Measurements from ENCODE around the gene MANEAL.
A peak's percentile ranks its signal among the peaks of the same experiment; 100 is the strongest.
"Not testable (repeated sequence)": the region's sequence is repeated elsewhere in the genome, so short reads cannot be mapped to it uniquely, and the experiment has no call there.

The MANEAL gene, protein sequence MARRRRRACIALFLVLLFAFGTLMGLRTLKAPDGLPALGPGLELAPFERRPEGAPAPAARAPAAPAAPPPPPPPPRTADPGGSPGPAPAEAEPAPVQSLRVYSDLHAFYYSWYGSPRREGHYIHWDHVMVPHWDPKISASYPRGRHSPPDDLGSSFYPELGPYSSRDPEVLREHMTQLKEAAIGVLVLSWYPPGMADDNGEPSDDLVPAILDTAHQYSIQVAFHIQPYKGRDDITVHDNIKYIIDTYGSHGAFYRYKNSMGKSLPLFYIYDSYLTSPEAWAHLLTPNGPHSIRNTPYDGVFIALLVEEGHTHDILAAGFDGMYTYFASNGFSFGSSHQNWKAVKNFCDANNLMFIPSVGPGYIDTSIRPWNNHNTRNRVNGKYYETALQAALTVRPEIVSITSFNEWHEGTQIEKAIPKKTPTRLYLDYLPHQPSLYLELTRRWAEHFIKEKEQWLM

DNA sequence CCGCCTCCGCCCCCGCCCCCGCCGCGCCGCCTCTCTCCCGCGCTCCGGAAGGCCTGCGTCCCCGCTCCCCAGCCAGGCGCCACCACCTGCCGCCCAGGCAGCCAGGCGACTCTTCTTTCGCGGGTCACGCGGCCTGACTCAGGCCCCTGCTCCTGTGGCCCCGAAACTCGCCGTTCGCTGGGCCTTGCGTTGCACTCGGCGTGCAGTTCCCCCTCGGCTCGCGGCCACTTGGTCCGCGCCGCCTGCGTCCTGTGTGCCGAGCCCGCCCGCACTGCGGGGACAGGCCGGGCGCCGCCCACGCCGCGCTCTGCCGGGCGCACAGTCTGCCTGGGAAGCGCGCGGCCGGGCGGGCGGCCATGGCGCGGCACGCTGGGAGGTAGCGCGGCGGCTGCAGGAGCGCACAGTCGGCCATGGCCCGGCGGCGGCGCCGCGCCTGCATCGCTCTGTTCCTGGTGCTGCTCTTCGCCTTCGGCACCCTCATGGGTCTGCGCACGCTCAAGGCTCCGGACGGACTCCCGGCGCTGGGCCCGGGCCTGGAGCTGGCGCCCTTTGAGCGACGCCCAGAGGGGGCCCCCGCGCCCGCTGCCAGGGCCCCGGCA lies at the start of gene MANEAL:
TSS of gene MANEAL (plus strand) at position 75 of the 599 bp plus-strand sequence. CDS start at position 411, 336 bp downstream.
- peak; percentile 43 for DNase-seq

DNA sequence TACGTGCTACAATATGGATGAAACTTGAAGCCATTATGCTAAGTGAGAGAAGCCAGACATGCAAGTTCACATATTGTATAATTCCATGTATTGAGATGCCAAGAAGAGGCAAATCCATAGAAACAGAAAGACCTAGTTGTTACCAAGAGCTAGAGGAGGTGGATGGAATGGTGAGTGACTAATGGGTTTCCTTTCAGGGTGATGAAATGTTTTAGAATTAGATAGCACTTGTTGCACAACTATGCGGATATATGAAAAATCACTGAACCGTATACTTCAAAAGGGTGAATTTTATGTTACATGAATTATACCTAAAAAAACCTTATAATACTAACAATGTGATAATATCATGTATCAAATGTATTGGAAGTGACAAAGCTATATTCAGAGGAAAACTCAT lies 46.8 kb upstream of the MANEAL start:
- DNase-seq = no peak

DNA sequence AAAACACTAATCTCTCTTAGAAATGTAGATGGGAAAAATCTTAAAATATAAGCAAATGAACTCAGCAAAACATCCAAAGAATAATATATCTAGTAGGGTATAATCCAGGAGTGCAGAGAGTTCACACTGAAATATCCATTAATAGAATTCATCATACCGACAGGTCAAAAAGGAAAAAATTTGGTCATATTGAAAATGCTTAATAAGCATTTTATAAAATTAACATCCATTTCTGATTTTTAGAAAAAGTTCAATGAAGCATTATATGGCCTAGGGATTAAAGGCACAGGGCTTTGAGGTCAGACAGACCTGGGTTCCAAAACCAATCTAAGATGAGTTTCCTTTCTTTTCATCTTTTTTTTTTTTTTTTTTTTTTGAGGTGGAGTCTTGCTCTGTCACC lies 45.1 kb upstream of the MANEAL start:
- no peak for DNase-seq

DNA sequence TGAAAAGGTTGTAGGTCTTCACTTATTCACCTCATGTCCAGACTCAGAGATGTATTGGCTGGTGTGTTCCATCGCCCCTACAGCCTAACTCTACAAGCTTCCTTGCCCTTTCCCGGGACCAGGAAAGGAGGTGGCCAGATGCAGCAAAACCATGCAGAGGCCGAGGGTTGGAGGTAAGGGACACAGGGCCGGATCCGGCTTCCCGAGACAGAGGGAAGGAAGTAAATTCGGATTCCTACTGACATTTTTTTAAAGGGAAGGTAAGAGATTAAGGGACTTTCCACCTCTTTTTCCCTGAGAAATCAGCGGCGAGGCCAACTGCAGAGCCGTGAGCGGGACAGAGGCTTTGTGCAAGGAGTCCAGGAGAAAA lies 41.4 kb upstream of the MANEAL start:
- DNase-seq = no peak

DNA sequence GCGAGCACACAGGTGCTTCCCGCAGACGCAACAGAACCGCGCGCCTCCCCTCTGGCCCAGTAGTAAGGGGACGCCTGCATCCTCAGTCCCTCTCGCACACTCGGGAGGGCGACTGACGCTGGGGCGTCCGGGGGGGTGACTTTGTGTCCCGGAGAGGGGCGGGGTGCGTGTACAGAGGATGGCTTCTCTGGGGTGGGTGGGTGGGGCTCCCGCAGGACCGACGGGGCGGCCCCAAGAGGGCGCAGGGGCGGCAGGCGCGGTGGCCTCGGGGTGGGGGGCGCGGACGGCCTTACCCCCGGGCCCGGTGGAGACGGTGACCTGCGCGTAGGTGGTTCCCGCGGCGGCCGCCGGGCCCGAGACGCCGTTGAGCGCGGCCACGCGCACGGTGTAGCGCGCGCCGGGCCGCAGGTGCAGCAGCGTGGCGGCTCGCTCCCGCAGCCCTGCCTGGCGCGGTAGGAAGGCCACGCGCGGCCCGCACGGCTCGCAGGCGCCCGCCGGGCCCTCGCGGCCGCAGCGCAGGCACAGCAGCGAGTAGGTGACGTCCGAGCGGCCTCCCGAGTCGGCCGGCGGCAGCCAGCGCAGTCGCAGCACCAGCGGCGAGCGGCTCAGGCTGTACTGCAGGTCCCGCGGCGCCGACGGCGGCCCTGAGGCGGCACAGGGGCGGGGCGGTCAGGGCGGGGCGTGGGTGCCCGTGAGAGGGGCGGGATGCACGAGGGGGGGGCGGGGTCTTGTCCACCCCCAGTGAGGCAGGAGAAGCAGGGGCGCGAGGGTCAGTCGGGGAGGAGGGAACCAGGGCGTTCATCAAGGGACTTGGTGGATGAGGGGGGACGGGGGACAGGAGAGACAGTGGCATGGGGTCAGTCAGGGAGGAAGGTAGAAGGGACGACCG lies 40.8 kb upstream of the MANEAL start:
- DNase-seq = peak; percentile 58

DNA sequence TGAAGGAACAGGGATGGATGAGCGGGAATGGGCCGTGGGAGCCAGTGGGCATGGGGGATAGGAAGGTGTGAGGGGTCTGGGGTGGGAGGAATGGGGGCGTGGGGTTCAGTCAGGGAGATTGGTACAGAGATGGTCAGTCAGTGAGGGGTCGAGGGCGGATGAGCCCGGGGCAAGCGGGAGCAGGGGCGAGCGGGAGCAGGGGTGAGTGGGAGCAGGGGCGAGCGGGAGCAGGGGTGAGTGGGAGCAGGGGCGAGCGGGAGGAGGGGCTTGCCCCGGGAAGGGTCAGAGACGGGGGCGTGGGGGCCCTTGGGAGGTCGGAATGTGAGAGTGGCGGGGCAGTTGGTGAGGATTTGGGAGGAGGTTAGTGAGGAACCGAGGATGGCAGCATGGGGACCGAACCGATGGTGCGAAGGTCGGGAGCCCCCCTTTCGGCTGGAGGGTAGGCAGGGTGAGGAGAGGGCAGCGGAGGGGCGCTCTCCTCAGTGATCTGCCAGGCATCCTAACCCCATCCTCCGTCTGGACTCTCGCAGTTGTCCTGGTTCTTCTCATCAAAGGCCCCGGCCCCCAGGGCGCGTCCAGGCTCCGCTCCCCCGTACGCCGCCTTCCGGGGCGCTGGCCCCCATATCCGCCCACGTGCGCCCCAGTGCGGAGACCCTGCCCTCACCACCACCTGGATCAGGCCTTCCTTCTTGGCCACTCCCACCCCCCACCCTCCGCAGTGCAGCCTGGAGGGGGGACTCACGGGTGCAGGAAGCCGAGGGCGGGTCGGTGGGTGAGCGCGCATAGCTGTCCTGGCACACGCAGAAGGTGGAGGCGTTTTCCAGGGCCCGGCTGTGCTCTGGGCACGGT lies 40.0 kb upstream of the MANEAL start:
- no peak for DNase-seq

DNA sequence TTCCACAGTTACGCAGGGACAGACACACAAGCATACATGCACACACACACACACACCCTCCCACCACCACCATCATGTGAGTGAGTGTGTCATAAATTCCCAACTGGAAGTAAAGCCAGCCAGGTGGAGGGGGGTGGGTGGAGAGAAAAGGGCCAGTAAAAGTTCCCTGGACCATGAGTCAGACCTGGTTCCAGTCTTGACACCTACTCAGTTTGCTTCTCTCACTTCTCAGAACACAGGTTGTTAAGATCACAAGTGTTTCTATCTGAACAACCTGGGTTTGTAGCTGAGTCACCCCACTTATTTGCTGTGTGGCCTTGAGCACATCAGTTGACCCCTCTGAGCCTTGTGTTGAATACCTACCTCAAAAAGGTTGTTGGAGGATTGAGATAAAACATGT lies 38.4 kb upstream of the MANEAL start:
- peak; percentile 75 for DNase-seq

DNA sequence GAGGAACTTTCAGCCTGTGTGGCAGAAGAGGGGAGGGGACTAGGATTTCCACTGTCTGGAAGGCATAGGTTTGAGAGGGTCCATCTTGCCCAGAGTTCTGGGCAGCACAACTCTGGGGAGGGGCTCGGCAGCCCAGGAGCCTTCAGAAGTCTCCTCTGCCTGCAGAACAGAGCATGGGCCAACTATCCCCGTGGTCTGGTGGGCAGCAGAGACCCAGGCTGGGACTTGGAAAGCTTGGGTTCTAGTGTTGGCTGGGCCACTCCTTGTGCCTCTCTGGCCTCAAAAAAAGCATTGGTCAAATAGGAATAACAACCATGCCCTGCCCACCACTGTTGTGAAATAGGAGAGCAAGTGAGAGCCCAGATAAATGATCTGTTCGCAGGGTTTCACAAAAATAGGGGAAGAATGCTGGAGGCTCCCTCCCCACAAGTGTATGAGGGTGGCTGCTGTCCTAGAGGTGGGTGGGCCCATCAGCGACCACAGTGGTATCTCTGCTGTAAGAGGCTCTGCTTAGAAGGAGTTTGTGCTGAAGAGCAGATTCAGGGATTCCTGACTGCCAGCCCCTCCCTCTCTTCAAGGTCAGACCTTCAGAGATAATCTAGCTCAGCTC lies 37.6 kb upstream of the MANEAL start:
- DNase-seq = no peak

DNA sequence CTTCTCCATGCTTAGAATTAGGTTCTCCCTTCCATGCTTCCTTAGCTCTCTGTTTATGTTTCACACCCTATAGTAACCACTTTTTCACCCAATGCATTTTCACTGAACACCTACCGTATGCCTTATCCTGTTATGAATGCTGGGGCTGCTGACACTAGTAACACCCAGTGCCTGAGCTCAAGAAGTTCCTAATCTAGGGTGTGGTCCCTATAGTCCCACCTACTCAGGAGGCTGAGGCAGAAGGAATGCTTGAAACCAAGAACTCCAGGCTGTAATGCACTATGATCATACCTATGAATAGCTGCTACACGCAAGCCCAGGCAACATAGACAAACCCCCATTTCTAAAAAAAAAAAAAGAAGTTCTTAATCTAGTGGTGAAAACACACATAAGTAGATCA lies 34.2 kb upstream of the MANEAL start:
- DNase-seq = no peak

DNA sequence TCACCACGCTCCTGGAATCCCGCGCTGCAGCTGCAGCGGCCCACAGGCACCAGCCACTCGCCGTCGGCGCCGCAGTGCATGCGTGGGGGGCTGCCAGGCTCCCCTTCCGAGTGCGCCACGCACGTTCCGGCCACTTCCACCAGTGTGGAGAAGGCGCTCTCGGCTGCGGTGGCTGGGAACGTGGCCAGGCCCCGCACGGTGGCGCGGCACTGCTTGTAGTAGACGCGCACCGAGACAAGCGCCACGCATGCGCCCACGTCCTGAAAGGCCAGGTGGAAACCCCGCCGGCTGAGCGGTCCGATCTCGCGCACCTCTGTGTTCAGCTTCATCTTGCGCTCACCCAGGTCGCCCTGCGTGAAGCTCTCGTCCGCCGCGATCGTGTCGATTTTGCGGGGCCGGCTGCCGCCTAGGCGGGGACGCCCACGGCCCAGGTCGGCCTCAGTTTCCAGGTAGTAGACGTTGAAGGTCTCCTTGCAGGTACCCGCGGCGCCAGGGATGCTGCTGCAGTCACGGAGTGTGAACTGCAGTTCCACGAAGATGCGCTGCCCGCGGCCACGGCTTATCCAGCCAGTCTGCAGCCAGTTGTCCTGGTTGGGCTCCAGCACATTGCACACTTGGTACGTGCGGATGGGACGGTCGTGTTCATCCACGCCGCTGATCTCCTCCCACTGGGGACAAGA lies 32.1 kb upstream of the MANEAL start:
- no peak for DNase-seq

DNA sequence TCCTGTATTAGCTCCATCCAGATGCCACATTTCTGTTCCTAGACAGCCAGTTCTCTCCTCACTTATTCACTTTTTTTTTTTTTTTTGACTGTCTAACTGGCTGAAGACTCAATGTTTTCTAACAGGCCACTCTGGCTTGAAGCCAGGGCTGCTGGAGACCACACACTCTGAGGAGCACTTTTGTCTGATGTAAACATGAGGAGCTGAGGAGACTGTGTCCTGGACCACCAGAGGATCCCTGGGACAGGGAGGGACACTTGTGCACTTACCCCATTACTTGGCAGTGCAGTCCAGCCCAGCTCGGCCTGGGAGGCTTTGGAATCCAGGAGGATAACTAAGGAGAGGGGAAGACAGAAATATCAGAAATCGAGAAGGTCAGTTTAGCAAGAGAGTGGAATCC lies 31.1 kb upstream of the MANEAL start:
- DNase-seq = no peak

DNA sequence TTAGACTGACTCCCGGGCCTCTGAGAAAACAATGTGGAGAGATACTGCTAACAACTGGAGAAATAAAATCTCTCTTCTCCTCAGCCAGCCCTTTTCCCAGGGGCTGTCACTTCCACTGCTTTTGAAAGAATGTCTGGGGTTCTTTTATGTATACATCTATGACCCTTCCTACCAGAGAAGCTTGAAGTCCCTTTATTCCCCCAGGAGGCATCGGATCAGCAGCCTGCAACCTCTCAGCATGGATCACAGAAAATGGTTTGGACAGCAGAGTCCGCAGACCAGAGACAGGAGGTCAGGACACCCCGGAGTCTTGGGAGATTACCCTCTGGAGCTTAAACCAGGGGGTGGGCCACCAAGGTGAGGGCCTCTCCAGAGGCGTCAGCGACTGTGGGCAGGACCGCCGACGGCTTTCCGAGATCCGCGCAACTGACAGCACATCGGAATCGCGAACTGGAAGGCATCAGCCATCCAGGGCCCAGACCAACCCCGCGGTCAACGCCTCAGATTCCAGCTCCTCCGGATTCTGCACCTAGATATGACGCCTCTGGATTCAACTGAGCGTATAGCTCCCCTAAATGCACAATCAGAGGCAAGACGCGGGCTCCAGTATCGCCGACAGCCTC lies 29.7 kb upstream of the MANEAL start:
- DNase-seq = no peak

DNA sequence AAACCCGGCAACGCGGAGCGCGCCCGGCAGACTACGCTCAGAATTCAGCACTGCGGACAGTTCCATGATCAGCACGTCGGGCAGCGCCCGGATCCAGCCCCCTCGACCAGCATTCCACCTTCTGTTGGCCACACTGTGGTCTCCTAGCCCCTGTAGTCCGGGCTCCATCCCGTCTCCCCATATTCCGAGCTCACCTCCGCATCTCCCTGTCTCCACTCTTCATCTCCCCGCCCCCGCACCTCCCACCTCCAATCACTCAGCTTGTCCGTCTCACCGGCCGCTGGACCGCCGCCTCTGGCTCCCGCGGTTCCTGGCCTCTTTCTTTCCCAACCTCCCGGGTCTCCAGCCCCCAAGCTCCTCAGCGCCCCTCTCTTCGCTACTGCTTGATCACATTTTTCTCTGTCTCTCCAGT lies 29.2 kb upstream of the MANEAL start:
- DNase-seq = peak; percentile 59

DNA sequence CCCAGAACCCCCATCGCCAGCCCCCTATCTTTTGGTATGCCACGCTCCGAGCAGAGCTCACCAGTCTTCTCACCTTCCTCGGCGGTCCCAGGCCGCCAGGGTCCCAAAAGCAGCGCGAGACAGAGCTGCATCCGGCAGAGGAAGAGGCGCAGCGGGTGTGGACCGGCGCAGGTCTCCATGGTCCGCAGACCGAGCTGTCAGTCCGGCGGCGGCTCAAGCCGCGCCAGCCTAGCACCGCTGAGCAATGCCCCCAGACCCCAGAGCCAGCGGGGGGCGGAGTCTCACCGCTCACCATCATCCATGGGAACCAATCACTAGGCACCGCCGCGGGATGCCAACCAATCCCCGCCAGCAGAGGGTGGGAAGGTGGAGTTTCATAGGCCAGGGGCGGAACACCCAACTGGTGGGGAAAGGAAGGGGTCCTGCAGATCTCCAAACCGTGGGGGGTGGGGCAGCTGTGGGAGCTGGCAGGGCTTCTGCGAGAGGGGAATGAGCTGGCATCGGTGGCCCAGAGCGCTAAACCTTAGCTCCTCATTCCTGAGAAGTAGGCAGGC lies 28.7 kb upstream of the MANEAL start, which contains the start of gene EPHA10:
TSS of gene EPHA10 (minus strand) at position 233 of the 554 bp plus-strand sequence. CDS start at position 179, 54 bp downstream.
- no peak for DNase-seq

DNA sequence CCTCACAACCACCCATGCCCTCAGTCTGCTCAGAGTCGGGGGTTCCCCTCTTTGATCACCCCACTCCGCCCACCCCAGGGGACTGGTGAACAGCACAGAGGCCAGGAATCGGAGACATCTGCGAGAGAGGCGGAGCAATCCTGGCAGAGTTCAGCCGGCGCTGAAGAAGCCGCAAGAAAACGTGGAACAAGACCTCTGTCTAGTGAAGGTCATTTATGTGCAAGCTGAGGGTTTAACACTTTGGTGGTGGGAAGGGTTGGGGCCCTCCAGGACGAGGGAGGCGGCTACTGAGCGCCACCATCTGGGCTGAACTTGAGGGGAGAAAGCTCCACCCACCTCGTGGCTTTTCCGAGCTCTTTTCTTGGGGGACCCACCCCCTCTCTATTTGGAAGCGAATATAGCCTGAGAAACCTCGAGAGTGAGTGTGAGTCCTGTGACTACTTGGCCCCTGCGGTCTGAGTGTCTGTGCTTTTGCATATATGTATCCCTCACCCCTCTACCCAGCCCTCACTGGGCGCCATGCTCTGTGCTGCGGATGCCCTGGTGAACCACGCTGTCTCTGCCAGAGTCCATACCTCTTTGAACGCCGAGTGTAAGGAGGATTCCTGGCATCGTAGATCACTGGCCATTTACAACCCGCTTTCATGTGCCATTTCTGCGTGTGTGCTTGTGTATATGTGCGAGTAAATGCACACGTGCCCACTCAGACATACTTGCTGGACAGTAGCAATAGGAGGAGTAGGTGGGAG lies 27.6 kb upstream of the MANEAL start:
- peak; percentile 25 for DNase-seq

DNA sequence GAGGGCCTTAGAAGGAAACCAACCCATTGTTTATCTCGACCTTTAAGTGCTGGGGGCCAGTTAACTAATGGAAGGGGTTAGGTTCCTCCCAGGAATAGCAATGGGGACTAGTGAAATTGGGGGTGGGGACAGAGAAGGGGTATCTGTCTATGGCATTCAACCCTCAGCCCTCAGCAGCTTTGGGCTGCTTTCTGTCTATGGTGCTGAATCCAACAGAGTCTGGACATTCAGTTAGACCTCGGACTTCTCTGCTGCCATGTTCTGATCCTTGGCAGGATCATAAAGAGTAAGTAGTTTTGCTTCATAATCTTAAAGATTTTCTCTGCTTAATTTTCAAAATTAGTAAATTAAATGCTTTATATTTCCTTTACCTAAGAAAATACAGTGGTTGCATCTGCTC lies 26.2 kb upstream of the MANEAL start:
- no peak for DNase-seq

DNA sequence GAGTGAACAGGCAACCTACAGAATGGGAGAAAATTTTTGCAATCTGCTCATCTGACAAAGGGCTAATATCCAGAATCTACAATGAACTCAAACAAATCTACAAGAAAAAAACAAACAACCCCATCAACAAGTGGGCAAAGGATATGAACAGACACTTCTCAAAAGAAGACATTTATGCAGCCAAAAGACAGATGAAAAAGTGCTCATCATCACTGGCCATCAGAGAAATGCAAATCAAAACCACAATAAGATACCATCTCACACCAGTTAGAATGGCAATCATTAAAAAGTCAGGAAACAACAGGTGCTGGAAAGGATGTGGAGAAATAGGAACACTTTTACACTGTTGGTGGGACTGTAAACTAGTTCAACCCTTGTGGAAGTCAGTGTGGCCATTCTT lies 22.2 kb upstream of the MANEAL start:
- not testable (repeated sequence) for DNase-seq

DNA sequence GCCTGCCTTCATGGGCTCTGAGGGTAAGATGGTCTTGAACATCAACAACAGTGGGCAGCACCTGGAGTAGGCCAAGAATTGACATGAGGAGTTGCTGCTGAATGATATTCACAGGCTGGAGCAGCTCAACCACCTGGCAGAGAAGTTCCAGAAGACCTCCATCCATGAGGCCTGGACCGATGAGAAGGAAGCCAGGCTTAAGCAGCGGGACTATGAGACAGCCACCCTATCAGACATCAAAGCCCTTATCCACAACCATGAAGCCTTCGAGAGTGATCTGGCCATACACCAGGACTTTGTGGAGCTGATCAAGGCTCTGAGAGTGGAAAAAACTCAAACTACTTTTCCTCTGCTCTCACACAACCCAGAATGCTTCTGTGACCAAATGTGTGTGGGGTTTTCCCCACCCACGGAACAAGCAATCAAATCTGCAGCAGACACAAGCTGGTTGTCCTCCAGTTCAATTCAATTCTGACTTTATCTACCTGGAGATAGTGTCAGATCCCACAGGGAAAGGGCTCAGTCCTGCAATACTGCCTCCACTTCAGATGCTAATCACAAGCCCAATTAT lies 16.6 kb upstream of the MANEAL start:
- DNase-seq = no peak

DNA sequence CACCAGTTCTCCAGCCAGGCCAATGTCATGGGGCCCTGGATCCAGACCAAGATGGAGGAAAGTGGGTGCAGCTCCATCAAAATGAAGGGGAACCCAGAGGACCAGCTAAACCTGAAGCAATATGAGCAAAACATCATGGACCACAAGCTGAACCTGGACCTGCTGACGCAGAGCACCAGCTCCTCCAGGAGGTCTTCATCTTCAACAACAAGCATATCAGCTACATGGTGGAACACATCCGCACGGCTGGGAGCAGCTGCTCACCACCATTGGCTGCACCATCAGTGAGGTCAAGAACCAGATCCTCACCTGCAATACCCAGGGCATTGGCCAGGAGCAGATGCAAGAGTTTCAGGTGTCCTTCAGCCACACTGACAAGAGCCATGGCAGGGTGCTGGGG lies 15.0 kb upstream of the MANEAL start:
- no peak for DNase-seq

Data from activated CD4-positive, alpha-beta T cell treated with anti-CD3 and anti-CD28 coated beads, Interleukin-2, Interleukin-6, amounts not matched to agents 100 ng/mL and 50 ng/mL, durations not matched to agents 16 hours and 8 hours (primary cell).